DND-41 (cell line): ENCODE data around the gene CCSER2.

Experiments
- CTCF ChIP-seq: IDR thresholded peaks from 2 replicates; pipeline ENCODE4 v1.5.1; 2012; ENCODE audit warnings: borderline replicate concordance, low read length, moderate library complexity, mild to moderate bottlenecking; ENCODE audit not compliant: poor library complexity, severe bottlenecking; ENCODE audit errors: extremely low read depth
- EZH2 ChIP-seq: IDR thresholded peaks from 3 replicates; pipeline ENCODE4 v1.6.1; 2012; ENCODE audit warnings: borderline replicate concordance, low read depth, mild to moderate bottlenecking, moderate library complexity, low read length, inconsistent platforms; ENCODE audit not compliant: severe bottlenecking

GRCh38 chr10:84565881-84566582 is 237.6 kb downstream of the CCSER2 start:
- no peak for TF ChIP-seq CTCF
- no peak for TF ChIP-seq EZH2
